CD4-positive, alpha-beta T cell treated with Interleukin-15 for 4 hours (primary cell): ENCODE results near the gene CASP8.

ENCODE experiments used
- DNase-seq: peaks from one replicate; pipeline ENCODE4 v3.0.0-alpha.2; 2020; ENCODE audit warnings: low spot score

Gene CASP8

GRCh38 chr2:201242571-201243277 is 17.6 kb upstream of the CASP8 start:
- no peak for DNase-seq

GRCh38 chr2:201244829-201245228 is 15.5 kb upstream of the CASP8 start:
- DNase-seq: no peak

- no peak for DNase-seq
Observed at GRCh38 chr2:201246280-201246679, 14.1 kb upstream of the CASP8 start.

GRCh38 chr2:201248288-201248844 is 12.0 kb upstream of the CASP8 start:
- DNase-seq: no peak

GRCh38 chr2:201249889-201250288 is 10.4 kb upstream of the CASP8 start:
- no peak for DNase-seq

GRCh38 chr2:201250741-201251140 is 9.6 kb upstream of the CASP8 start:
- no peak for DNase-seq

- peak; percentile 46 for DNase-seq
Observed at GRCh38 chr2:201254081-201254730, 6.1 kb upstream of the CASP8 start.

- no peak for DNase-seq
Observed at GRCh38 chr2:201255408-201256033, 4.8 kb upstream of the CASP8 start.

GRCh38 chr2:201256082-201256481 is 4.3 kb upstream of the CASP8 start:
- no peak for DNase-seq

GRCh38 chr2:201257381-201257955 is 2.9 kb upstream of the CASP8 start:
- DNase-seq: peak; percentile 68

- DNase-seq: peak; percentile 97
Observed at GRCh38 chr2:201257956-201258665, 2.2 kb upstream of the CASP8 start.

GRCh38 chr2:201258666-201259615 is 1.4 kb upstream of the CASP8 start:
- no peak for DNase-seq

- DNase-seq: peak; percentile 73
Observed at GRCh38 chr2:201261471-201261870, 1.1 kb downstream of the CASP8 start.

GRCh38 chr2:201261906-201262305 is 1.6 kb downstream of the CASP8 start:
- DNase-seq: no peak

GRCh38 chr2:201262718-201263117 is 2.4 kb downstream of the CASP8 start:
- peak; percentile 78 for DNase-seq

- DNase-seq: peak; percentile 45
Observed at GRCh38 chr2:201263779-201264178, 3.4 kb downstream of the CASP8 start.

GRCh38 chr2:201264472-201265173 is 4.3 kb downstream of the CASP8 start:
- DNase-seq: no peak

GRCh38 chr2:201266629-201267028 is 6.3 kb downstream of the CASP8 start:
- DNase-seq: no peak

GRCh38 chr2:201267278-201268030 is 7.1 kb downstream of the CASP8 start:
- DNase-seq: no peak
